ENCODE measurements around the gene DNAJB8.

DNA sequence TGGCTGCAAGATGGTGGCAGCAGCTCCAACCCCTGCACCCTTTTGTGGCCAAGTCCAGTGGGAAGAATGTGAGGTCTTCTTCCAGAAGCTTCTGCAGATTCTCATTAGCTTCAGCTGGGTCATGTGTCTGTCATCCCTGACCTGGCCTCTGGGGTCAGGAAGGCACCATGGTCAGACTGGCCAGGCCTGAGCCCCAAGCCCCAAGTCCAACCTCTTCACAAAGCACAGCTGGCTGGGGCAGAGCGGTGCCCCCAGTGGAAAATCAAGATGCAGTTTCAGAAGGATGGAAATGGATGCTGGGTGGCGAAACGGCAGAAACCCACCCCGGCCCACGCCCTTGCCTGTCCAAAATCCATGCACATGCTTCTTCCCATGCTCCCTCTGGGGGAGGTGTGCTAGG, 42.2 kb upstream of the DNAJB8 start:
- TF ChIP-seq, protein P1, sequence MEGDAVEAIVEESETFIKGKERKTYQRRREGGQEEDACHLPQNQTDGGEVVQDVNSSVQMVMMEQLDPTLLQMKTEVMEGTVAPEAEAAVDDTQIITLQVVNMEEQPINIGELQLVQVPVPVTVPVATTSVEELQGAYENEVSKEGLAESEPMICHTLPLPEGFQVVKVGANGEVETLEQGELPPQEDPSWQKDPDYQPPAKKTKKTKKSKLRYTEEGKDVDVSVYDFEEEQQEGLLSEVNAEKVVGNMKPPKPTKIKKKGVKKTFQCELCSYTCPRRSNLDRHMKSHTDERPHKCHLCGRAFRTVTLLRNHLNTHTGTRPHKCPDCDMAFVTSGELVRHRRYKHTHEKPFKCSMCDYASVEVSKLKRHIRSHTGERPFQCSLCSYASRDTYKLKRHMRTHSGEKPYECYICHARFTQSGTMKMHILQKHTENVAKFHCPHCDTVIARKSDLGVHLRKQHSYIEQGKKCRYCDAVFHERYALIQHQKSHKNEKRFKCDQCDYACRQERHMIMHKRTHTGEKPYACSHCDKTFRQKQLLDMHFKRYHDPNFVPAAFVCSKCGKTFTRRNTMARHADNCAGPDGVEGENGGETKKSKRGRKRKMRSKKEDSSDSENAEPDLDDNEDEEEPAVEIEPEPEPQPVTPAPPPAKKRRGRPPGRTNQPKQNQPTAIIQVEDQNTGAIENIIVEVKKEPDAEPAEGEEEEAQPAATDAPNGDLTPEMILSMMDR (IDR thresholded peaks at IDR 0.05) = no peak
- TF ChIP-seq POLR2A (IDR thresholded peaks at IDR 0.05; ENCODE audit: low read depth) (no peak), POLR2AphosphoS5 (IDR thresholded peaks at IDR 0.05) (no peak)
